HK-2 (cell line): ENCODE data around the gene TOB1.

Experiments used
- DNase-seq: peaks from one replicate; pipeline ENCODE4 v3.0.0-alpha.2; 2018; ENCODE audit not compliant: unreplicated experiment

TOB1 gene

GRCh38 chr17:50845240-50846147 is 20.7 kb downstream of the TOB1 start:
- DNase-seq = peak; percentile 67

GRCh38 chr17:50844117-50844700 is 21.9 kb downstream of the TOB1 start:
- no peak for DNase-seq

GRCh38 chr17:50843150-50843905 is 22.8 kb downstream of the TOB1 start:
- no peak for DNase-seq

DNA sequence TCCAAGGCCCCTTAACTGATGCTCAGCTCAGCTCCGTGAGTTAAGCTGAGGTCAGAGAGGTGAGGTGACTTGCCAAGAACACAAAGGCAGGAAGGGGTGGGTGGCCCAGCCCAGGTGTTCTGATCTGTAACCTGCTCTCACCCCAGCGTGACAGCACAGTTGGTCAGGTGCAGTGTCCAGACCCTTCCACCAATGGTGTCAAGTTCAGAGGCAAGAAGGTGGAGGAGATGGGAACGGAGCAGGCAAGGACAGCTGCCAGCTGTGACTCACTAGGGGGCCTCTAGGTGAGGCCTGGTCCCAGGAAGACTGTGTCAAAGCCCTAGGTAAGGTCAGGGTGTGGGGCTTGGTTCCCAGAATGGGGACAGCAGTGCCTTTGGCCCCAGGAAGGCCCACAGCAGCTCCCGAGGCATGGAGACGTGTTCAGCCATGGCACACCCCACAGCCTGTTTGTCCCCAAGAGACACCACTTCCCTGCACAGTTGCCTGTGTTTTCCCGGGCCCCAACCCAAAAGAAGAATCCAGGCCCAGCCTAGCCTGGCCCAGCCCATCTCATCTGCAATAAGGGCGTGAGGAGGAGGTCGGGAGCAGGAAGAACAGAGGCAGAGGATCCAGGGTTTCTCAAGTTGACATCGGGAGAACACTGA is 23.5 kb downstream of the TOB1 start:
- no peak for DNase-seq

- DNase-seq = peak; percentile 72
These were observed 24.2 kb downstream of the TOB1 start for GRCh38 chr17:50841949-50842354.

DNA sequence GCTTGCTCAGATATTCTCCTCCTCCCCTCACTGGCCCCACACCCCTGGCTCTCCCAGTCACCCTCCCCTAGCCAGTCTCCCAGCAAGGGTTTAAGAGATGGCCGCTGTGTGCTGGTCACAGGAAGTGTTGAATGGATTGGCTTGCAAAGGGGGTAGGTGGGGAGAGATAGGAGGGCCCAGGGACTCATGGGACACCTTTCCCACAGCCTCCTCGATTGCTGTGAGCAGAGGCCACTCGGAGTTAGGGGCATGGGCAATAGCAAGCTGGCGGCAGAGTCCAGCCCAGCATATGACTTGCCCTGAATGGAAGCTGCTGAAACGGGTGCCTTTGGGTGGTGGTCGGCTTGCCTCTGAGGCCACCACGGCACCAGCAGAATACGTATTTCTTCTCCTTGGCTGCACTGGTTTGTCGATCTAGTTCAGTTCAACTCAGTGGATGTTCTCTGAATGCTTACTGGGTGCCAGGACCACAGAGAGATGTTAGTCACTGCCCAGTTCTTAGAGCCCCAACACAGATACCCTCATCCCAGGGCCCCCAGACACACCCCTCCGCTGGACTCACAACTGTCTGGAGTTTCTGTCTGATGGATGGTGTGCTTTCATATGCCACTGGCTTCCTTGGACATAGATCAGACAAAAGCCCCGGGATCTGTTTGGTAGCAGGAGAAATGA is 24.7 kb downstream of the TOB1 start:
- no peak for DNase-seq

DNA sequence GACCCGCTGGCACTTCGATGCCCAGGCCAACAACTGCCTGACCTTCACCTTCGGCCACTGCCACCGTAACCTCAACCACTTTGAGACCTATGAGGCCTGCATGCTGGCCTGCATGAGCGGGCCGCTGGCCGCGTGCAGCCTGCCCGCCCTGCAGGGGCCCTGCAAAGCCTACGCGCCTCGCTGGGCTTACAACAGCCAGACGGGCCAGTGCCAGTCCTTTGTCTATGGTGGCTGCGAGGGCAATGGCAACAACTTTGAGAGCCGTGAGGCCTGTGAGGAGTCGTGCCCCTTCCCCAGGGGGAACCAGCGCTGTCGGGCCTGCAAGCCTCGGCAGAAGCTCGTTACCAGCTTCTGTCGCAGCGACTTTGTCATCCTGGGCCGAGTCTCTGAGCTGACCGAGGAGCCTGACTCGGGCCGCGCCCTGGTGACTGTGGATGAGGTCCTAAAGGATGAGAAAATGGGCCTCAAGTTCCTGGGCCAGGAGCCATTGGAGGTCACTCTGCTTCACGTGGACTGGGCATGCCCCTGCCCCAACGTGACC is 25.8 kb downstream of the TOB1 start:
- no peak for DNase-seq

DNA sequence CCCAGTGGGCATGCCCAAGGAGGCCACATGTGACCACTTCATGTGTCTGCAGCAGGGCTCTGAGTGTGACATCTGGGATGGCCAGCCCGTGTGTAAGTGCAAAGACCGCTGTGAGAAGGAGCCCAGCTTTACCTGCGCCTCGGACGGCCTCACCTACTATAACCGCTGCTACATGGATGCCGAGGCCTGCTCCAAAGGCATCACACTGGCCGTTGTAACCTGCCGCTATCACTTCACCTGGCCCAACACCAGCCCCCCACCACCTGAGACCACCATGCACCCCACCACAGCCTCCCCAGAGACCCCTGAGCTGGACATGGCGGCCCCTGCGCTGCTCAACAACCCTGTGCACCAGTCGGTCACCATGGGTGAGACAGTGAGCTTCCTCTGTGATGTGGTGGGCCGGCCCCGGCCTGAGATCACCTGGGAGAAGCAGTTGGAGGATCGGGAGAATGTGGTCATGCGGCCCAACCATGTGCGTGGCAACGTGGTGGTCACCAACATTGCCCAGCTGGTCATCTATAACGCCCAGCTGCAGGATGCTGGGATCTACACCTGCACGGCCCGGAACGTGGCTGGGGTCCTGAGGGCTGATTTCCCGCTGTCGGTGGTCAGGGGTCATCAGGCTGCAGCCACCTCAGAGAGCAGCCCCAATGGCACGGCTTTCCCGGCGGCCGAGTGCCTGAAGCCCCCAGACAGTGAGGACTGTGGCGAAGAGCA is 26.4 kb downstream of the TOB1 start:
- no peak for DNase-seq

DNA sequence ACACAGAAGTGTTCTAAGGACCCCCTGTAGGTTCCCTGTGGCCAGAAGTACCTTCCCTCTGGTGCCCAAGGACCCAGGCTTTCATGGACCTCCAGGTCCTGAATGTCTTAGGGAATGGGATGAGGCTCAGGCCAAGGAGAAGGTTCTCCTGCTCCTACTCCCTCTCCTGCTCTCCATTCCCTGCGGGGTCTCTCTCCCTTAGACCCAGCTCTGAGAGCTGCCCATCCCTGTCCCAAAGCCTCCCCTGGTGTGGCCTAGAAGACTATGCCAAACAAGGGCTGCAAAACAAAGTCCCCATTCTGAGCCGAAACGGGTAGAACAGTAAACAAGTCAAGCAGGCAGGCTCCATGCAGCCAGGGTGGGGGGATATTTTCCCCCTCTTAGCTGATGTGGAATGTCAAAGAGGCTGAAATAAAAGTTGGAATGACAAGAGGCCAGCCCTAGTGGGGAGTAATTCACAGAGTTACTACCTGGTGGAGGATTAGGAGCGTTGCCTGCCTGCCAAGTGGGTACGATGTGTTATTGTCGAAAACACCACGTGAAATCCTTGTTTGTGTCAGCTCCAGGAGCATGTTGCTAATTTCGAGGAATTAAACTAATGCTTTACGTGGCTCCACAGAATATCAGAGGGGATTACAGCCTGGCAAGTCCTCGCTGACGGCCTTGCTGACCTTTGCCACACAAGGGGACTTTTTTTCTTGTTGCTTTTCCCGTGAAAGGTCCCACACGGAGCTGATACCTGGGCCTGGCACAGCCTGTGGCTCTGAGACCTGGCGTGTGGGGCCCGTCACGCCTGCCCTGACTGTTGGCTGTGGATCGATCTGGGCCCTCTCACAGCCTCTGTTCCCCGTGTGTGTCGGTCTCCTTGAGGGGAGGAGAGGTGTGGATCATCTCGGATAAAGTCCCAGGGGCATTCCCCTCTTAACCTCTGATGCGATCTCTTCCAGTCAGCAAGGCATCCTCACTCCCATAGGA is 27.9 kb downstream of the TOB1 start:
- no peak for DNase-seq

DNA sequence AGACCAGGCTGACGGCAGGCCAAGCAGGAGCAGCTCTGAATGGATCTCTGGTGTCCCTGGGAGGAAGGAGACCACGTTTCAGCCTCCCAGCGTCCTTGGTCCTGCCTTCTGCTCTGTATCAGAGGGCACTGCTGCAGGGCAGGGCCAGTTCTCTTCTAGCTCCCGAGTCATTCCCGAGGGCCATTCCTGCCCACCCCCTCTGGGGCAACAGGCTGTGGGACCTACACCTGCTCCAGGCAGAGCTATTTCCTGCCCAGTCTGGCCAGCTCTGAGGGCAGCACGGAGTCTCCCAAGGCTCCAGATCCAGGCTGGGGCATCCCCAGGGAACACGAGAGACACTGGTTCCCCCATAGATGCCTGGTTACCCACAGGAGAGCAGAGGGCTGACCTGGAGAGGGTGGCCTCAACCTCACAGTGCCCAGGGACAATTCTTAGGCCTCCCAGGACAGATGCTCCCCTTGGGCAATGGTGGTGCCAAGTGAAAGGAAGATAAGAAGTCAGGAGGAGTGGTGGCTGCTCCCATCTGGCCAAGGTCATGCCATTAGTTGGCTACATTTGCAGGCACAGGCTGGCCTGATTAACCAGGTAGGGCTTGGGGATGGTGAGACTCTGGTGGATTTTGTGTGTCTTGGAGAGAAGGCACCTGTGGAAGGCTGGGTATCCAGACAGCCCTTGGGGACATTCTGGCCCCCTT is 28.7 kb downstream of the TOB1 start:
- no peak for DNase-seq

DNA sequence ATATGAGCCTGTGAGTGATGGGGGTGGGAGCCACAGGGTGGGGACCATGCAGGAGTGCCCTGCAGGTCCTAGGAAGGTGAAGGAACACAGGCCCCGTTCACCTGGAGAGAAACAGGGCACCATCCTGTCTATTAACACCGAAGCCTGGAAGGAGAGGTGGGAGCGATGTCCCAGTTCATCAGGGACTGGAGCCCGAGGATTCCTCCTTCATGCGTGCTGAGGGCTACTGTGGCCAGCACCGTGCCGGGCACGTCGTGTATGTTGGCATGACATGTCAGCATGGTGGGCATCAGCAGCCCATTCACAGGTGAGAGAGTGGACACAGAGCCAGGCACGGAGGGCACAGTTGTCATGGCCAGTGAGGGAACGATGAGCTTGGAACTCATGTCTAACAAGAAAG is 29.3 kb downstream of the TOB1 start:
- no peak for DNase-seq

DNA sequence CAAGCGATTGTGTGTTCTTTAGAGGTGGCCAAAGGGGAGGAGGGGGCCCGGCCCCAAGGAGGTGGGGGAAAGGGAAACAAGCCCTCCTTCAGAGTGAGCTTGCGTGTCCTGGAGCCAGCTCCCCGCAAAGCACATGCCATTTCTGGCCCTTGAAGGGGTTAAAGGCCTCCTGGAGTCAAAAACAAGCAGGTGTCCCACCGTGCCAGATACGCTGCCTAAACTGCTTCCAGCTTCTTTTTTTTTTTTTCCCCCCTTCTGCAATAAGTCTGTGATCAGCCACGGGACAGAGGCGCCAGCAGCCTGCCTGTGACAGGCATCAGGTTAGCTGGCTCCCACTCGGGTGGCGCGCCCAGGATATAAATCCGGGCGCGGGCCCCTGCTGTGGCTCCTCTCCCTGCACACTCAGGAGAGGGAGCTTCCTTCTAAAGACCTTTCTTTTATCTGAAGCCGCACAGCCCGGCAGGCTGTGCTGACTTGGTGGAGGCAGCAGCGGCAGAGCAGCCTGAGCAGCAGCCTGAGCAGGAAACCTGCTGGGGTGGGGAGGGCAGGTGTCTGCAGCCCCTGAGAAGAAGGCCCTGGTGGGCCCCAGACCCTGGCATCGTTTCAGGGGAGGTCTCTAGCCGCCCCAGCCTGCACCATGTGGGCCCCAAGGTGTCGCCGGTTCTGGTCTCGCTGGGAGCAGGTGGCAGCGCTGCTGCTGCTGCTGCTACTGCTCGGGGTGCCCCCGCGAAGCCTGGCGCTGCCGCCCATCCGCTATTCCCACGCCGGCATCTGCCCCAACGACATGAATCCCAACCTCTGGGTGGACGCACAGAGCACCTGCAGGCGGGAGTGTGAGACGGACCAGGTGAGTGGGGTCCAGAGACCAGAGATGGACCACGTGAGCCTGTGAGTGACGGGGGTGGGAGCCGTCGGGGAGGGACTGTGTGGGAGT is 30.6 kb downstream of the TOB1 start, which contains the start of gene WFIKKN2:
WFIKKN2 (plus strand) TSS at position 286 of the 934 bp plus-strand sequence; CDS start at position 638, 352 bp downstream.
- DNase-seq = no peak

- DNase-seq = no peak
These were observed 31.5 kb downstream of the TOB1 start for GRCh38 chr17:50834429-50835300.

DNA sequence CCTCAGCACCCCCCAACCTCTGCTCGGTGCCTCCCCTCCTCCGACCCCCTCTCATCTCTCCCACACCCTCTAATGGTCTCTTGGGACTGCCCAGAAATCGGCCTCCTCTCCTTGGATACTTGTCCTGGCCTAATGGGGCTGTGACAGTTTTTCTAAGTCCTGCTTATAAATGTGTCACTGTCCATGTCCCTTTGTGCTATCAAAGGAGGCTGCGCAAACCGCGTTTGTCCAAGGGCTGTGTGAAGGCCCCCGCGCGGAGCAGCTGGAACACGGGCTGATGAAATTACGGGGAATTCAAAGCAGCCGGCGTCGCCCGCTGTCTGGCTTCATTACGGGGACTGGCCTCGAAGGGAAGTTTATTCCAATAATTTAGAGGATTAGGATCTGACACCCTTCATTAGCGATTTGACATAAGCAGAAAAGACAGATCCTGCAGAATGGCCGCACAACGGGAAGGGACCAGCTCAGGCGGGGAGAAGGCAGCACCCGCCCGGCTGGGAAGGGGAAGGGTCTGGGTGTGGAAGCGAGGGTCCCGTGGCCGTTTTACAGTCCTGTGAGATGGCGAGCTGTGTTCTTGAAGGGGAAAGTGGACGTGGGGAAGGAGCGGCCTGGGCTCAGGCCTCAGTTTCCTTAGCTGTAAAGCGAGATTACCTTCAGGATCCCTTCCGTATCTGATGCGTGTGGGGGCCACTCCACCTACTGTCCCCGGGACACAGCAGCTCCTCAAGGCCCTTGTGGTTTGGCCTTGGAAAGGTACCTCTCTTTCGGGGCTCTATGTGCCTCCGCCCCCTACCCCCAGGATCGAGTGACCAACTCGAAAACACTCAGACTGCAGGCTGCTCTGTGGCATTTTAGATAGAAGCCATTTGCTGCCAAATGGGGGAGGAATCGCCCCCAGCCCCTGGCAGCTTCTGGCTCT is 32.4 kb downstream of the TOB1 start:
- no peak for DNase-seq

DNA sequence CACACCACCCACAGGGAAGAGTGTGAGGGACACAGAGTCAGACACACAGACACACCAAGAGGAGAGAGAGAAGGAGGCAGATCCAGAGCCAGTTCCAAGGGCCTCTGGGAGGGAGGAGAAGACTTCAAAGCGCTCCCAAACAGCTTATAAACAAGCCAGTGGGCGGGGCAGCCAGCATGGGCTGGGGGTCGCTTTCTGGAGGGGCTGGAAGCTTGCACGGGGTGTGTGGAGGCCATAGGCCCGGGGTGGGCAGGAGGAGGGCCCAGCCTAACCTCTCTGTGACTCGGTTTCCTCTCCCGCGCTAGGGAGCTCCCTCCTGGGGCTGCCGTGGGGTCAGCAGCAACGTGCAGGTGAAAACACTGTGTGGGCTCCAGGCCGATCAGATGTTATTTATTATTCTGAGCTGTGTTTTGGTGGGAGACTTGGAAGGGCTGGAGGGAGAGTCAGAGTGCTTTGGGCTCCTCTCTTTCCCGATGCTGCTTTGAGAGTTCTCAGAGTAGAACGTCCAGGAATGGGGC is 33.2 kb downstream of the TOB1 start:
- no peak for DNase-seq
